Mucosa of descending colon (tissue), 3 donors: ENCODE measurements around the gene NUP98. TPM values are rescaled to one million over a fixed set of nuclear protein-coding genes. Genes with fewer than 3 reads are reported as not detected.

ENCODE experiments used
- ATAC-seq: fragments of 200-7000 bp; cut with Tn5 transposase; one replicate; pipeline ENCODE4 v1.9.1; 2020; ENCODE audit warnings: mild to moderate bottlenecking, moderate library complexity
- DNase-seq, 3 donors: peaks; one replicate each; pipeline ENCODE4 v3.0.0-alpha.2; 2020
- H3K36me3 ChIP-seq: fragments of 200-600 bp; one replicate; pipeline ENCODE4 v1.8.0; 2021; ENCODE audit warnings: low read depth, mild to moderate bottlenecking
- H3K4me1 ChIP-seq: fragments of 200-600 bp; one replicate; pipeline ENCODE4 v1.8.0; 2021; ENCODE audit warnings: low read depth, mild to moderate bottlenecking
- H3K4me3 ChIP-seq: fragments of 200-600 bp; one replicate; pipeline ENCODE4 v1.8.0; 2021; ENCODE audit warnings: mild to moderate bottlenecking
- H3K9me3 ChIP-seq: fragments of 200-600 bp; one replicate; pipeline ENCODE4 v1.8.0; 2021; ENCODE audit warnings: mild to moderate bottlenecking
- CTCF ChIP-seq: fragments of 200-600 bp; IDR thresholded peaks from one replicate; pipeline ENCODE4 v1.8.0; 2022; ENCODE audit warnings: antibody characterized with exemption, mild to moderate bottlenecking
- intact Hi-C, 2 donors: fragments of 100-400 bp; cut with DNase I in 1 of 2; cut with micrococcal nuclease in 1 of 2; formaldehyde crosslinking; loops; one replicate each; pipeline versions ENCODE4 v1.11.0 to v1.11.1; 2022; cut with DNase I, micrococcal nuclease
- total RNA-seq, 3 donors: library from RNA; stranded (reverse); fragmentation: NEBNext Ultra II Directional in 2 of 3; extraction: Animal tissue kit (Norgen Biotek cat#: 25700) in 2 of 3; gene quantifications; one replicate each; pipeline versions ENCODE4 v1.2.1 to v1.2.4, GENCODE V29; 2021 to 2023
- donor health status: DM: no; HTN: no; CAD: no; lungs with moderate emphysema.
- donor health status: DM: no; HTN: no; CAD: no.
- donor health status: DM: no; HTN: yes; CAD: no.

The NUP98 gene
- total RNA-seq, 3 donors from 2014 or later = 53.7 to 69.7 (median 60.6) TPM

DNA sequence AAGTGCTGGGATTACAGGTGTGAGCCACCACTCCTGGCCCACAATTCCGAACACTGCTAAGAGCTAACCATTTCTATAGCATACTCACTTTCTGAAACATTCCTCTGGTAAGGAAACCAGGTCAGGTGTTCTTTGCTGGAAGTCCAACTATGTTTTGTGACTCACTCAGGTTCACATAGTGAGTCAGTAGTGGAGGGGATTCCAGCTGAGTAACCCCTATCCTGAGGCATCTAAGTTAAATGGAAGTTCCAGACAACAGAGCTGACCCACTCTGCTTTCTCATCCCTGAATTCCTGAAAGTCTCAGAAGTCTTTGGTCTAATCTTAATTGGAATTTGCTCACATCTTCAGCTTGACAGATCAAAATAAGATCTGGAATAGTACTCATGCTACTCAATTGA is 123.2 kb downstream of the NUP98 start:
- intact Hi-C loops = no loop called here
- no peak for ATAC-seq

DNA sequence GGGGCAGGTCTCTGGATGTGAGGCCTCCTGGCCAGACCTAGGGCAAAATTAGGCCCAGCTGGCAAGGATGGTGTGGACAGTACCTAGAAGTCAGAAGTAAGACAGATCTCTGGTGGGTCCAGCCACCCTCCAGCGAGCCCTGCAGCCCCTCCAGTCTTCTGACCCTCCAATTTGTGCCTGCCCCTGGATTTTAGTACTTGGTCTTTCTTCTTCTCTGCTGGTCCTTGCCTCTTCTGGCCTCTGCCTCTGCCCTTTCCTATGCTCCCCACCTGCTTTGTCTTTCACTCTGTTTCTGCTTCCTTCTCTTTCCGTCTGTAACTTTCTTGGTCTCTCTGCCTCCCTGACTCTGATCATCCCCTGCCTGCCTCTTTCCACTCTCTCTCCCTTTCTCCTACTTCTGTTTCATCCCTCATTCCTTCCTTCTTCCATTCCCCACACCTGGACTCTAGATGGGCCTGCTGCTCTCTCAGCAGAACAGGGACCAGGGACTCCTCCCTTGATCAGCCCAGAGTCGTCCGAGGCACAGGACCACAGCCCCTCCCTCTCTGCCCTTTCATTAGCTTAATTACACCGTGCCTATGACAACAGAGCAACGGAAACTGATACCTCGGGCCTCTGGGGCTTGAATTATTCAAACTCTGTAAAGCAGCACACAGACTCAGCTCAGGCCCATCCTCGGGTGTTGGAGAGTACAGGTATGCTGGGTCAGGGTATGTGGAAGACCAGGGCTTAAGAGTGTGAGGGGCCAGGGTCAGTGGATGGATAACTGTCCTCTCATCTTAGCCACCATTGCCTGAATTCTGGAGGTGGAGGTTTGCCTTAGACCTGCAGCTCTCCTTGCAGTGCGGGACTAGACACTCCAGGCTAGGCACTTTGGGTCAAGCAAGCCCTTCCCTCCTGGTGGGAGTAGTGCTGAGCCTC is 125.8 kb downstream of the NUP98 start, which contains the start of gene CHRNA10:
Gene CHRNA10 (minus strand): TSS at position 51 of the 921 bp plus-strand sequence. CDS start 72 bp downstream, outside the sequence.
- TF ChIP-seq CTCF = no peak
- no peaks in the 10 kb centered on the region for H3K9me3 ChIP-seq
- no peak within 1 kb of the TSS for H3K4me3 ChIP-seq
- intact Hi-C loops = no loop called here
- H3K36me3 ChIP-seq = peaks cover 7% of the 10 kb centered on the region
- ATAC-seq (no peak), DNase-seq (no peak)
- no peaks in the 10 kb centered on the region for H3K4me1 ChIP-seq

More for the DNA sequence above, 123.2 kb downstream of the NUP98 start:
- no peak for TF ChIP-seq CTCF
- no peak overlapping the region for H3K4me3 ChIP-seq
- H3K9me3 ChIP-seq = no peaks in the 10 kb centered on the region
- peaks cover 7% of the 10 kb centered on the region for H3K36me3 ChIP-seq
- no peak for DNase-seq
- no peaks in the 10 kb centered on the region for H3K4me1 ChIP-seq

- Histone ChIP-seq H3K4me1 (no peaks in the 10 kb centered on the region), H3K4me3 (no peak overlapping the region), H3K9me3 (no peaks in the 10 kb centered on the region), H3K36me3 (no peaks in the 10 kb centered on the region)
- ATAC-seq (peak; percentile 17), DNase-seq (no peak)
- TF ChIP-seq CTCF = no peak
- intact Hi-C loops = no loop called here
Measured at GRCh38 chr11:3669742-3670183, 127.6 kb downstream of the NUP98 start.

GRCh38 chr11:3669128-3669527 is 128.2 kb downstream of the NUP98 start:
- intact Hi-C loops = no loop called here
- no peak for TF ChIP-seq CTCF
- DNase-seq (no peak), ATAC-seq (no peak)
- Histone ChIP-seq H3K4me3 (no peak overlapping the region), H3K9me3 (no peaks in the 10 kb centered on the region), H3K36me3 (no peaks in the 10 kb centered on the region), H3K4me1 (no peaks in the 10 kb centered on the region)

DNA sequence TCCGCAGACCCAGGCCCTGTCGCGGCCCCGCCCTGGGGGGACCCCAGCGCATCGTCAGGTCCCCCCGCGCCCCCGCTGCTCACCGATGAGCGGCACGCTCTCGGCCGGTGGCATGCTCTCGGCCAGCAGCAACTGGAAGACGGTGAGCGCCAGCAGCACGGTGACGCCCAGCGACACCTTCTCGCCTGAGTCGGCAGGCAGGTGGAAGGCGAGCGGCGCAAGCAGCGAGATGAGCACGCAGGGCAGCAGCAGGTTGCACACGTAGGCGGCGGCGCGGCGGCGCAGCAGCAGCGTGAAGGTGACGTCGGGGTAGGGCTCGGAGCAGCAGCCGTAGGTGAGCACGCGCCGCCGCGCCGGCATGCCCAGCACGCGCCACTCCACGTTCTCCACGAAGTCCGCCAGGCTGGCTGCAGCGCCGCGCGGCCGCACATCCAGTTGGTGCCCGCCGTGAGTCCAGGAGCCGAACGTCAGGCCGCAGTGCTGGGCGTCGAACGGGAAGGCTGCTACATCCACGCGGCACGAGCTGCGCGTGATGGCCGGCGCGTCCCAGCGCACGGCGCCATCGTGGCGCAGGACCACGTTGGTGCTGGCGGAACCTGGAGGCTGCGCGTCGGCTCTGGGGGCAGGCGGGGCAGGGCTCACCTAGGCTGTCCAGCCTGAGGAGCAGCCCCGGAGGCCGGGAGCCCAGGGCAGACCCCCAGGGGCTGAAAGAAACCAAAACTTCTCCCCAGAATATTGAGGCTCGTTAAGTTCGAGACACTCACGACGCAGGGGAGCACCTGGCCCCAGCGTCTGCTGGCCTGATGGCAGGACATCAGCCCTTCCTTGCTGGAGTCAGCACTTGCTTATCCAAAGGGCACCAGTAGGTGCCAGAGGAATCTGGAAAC is 130.0 kb downstream of the NUP98 start:
- DNase-seq (no peak), ATAC-seq (no peak)
- Histone ChIP-seq H3K36me3 (no peaks in the 10 kb centered on the region), H3K4me3 (no peak overlapping the region), H3K9me3 (no peaks in the 10 kb centered on the region), H3K4me1 (no peaks in the 10 kb centered on the region)
- no peak for TF ChIP-seq CTCF
- intact Hi-C loops = no loop called here
